SK-N-SH (cell line): Measurements from ENCODE around the gene PAX9. TPM values are rescaled to one million over a fixed set of nuclear protein-coding genes. Genes with fewer than 3 reads are reported as not detected.

Experiments used
- CTCF ChIA-PET: fragments of 300-600, 350-600 bp; formaldehyde crosslinking; extraction: SDS; loops from one replicate; lab custom pipeline; 2021; lab: Yijun Ruan, JAX
- POLR2A ChIA-PET: fragments of 350-600 bp; sonication (Branson Sonifier 250); formaldehyde crosslinking; extraction: SDS; loops from one replicate; lab custom pipeline; 2020; ENCODE audit warnings: antibody characterized with exemption, inconsistent platforms; lab: Yijun Ruan, JAX
- DNase-seq: peaks from one replicate; pipeline ENCODE4 v3.0.0; 2012
- H2AFZ ChIP-seq: fragments of 200-600 bp; sonication (generic); 2 replicates; pipeline ENCODE4 v1.8.1; 2016; ENCODE audit warnings: antibody characterized with exemption, mild to moderate bottlenecking, low read depth
- H3F3A ChIP-seq: fragments of 200-600 bp; sonication (generic); replicated peaks from 2 replicates; pipeline ENCODE3; 2016; ENCODE audit warnings: antibody characterized with exemption, mild to moderate bottlenecking; ENCODE audit not compliant: insufficient read depth
- H3K27ac ChIP-seq, 2 experiments: fragments of 200-500 bp in 1 of 2; fragments of 200-600 bp in 1 of 2; sonication (Bioruptor generic) in 1 of 2; sonication (generic), shearing (Covaris generic) in 1 of 2; 2 replicates each; pipeline versions ENCODE4 v1.5.1 to v1.6.1; 2014 to 2016; ENCODE audit warnings: low read depth in 2 of 2, inconsistent platforms in 1 of 2, low read length in 1 of 2, mild to moderate bottlenecking in 1 of 2, mixed read lengths in 1 of 2
- H3K27me3 ChIP-seq: fragments of 200-600 bp; sonication (generic), shearing (Covaris generic); 2 replicates; pipeline ENCODE4 v1.6.1; 2016; ENCODE audit warnings: mixed run types; ENCODE audit not compliant: insufficient read depth
- H3K36me3 ChIP-seq, 2 experiments: fragments of 200-500 bp in 1 of 2; fragments of 200-600 bp in 1 of 2; sonication (Bioruptor generic) in 1 of 2; sonication (generic) in 1 of 2; replicated peaks in 1 of 2; 2 replicates each; pipeline versions ENCODE3 to v1.5.1; 2014 to 2016; ENCODE audit warnings: low read length in 1 of 2, mild to moderate bottlenecking in 1 of 2; ENCODE audit not compliant: insufficient read depth in 2 of 2, control insufficient read depth in 1 of 2
- H3K4me1 ChIP-seq, 2 experiments: fragments of 200-500 bp in 1 of 2; fragments of 200-600 bp in 1 of 2; sonication (Bioruptor generic) in 1 of 2; sonication (generic), shearing (Covaris generic) in 1 of 2; 2 replicates each; pipeline versions ENCODE4 v1.5.1 to v1.6.1; 2014 to 2016; ENCODE audit warnings: low read depth in 1 of 2, low read length in 1 of 2, mixed run types in 1 of 2; ENCODE audit not compliant: insufficient read depth in 2 of 2, control insufficient read depth in 1 of 2
- H3K4me2 ChIP-seq: fragments of 200-600 bp; sonication (generic), shearing (Covaris generic); 2 replicates; pipeline ENCODE4 v1.6.1; 2017; ENCODE audit warnings: mixed run types
- H3K4me3 ChIP-seq, 2 experiments: fragments of 200-500 bp in 1 of 2; fragments of 200-600 bp in 1 of 2; sonication (Bioruptor generic) in 1 of 2; sonication (generic), shearing (Covaris generic) in 1 of 2; 2 replicates each; pipeline versions ENCODE4 v1.5.1 to v1.8.1; 2014 to 2016; ENCODE audit warnings: low read depth in 2 of 2, inconsistent platforms in 1 of 2, low read length in 1 of 2, mild to moderate bottlenecking in 1 of 2, mixed read lengths in 1 of 2, moderate library complexity in 1 of 2
- H3K79me2 ChIP-seq: fragments of 200-600 bp; sonication (generic); 2 replicates; pipeline ENCODE4 v1.8.1; 2017; ENCODE audit warnings: mild to moderate bottlenecking; ENCODE audit not compliant: insufficient read depth
- H3K9ac ChIP-seq: fragments of 200-600 bp; sonication (generic); 2 replicates; pipeline ENCODE4 v1.6.1; 2017; ENCODE audit warnings: mixed run types
- H3K9me2 ChIP-seq: fragments of 200-600 bp; sonication (generic); 2 replicates; pipeline ENCODE4 v1.6.1; 2017; ENCODE audit warnings: mixed run types
- H3K9me3 ChIP-seq: fragments of 200-600 bp; sonication (generic); 2 replicates; pipeline ENCODE4 v1.6.1; 2017; ENCODE audit warnings: mixed run types, mild to moderate bottlenecking, moderate library complexity
- H4K20me1 ChIP-seq: fragments of 200-600 bp; sonication (generic); 2 replicates; pipeline ENCODE4 v1.6.1; 2017; ENCODE audit warnings: mild to moderate bottlenecking, mixed run types; ENCODE audit not compliant: insufficient read depth
- ELF1 ChIP-seq: IDR thresholded peaks from 2 replicates; pipeline ENCODE4 v1.4.0; 2012
- EZH2phosphoT487 ChIP-seq: fragments of 200-600 bp; sonication (generic); IDR thresholded peaks from 2 replicates; pipeline ENCODE4 v1.6.1; 2017; ENCODE audit warnings: low read depth, mixed run types, mild to moderate bottlenecking, antibody characterized with exemption, moderate library complexity, borderline replicate concordance
- FOXJ3 ChIP-seq: sonication (generic); formaldehyde crosslinking; IDR thresholded peaks from 2 replicates; pipeline ENCODE4 v1.5.1; 2020; ENCODE audit warnings: mild to moderate bottlenecking, missing genetic modification reagents
- GABPA ChIP-seq: IDR thresholded peaks from 2 replicates; pipeline ENCODE4 v1.4.0; 2012; ENCODE audit warnings: low read depth, mild to moderate bottlenecking
- GATA2 ChIP-seq: sonication (generic); formaldehyde crosslinking; IDR thresholded peaks from 2 replicates; pipeline ENCODE4 v1.5.0; 2020; ENCODE audit warnings: mild to moderate bottlenecking, missing genetic modification reagents
- JUND ChIP-seq: IDR thresholded peaks from 2 replicates; pipeline ENCODE4 v1.4.0; 2012
- NFIC ChIP-seq: IDR thresholded peaks from 2 replicates; pipeline ENCODE4 v1.4.0; 2012; ENCODE audit warnings: borderline replicate concordance
- RAD21 ChIP-seq: IDR thresholded peaks from 2 replicates; pipeline ENCODE4 v1.6.1; 2012; ENCODE audit warnings: mild to moderate bottlenecking, low read length
- RCOR1 ChIP-seq: fragments of 150-350 bp; IDR thresholded peaks from 2 replicates; pipeline ENCODE4 v1.6.1; 2017; ENCODE audit warnings: antibody characterized with exemption, low read length
- RXRA ChIP-seq: IDR thresholded peaks from 2 replicates; pipeline ENCODE4 v1.4.0; 2012; ENCODE audit warnings: low read depth, mild to moderate bottlenecking, borderline replicate concordance
- TAF1 ChIP-seq: IDR thresholded peaks from 2 replicates; pipeline ENCODE4 v1.6.1; 2012; ENCODE audit warnings: low read depth, mild to moderate bottlenecking, low read length, moderate library complexity, borderline replicate concordance
- YY1 ChIP-seq: IDR thresholded peaks from 2 replicates; pipeline ENCODE4 v1.4.0; 2012; ENCODE audit warnings: low read depth, mild to moderate bottlenecking
- WGBS: methylation state at CpG from one replicate; pipeline ENCODE4 v1.1.6; 2017; ENCODE audit warnings: low lambda C conversion rate; 5-methylcytosine and 5-hydroxymethylcytosine counted together
- polyA plus RNA-seq, 3 experiments: library from polyadenylated mRNA; depleted of rRNA; stranded (reverse); fragments of >200 nt; gene quantifications; 2 replicates each; pipeline ENCODE4 v1.2.3, GENCODE V29; 2012
- TF ChIP-seq, protein P1 (sequence below): IDR thresholded peaks from 2 replicates; pipeline ENCODE4; 2012
- TF ChIP-seq, protein P2 (sequence below): IDR thresholded peaks from 2 replicates; pipeline ENCODE4 v1.4.0; 2012; ENCODE audit warnings: low read depth, borderline replicate concordance
- TF ChIP-seq, protein P3 (sequence below): fragments of 200-600 bp; sonication (generic); IDR thresholded peaks from 2 replicates; pipeline ENCODE4 v1.6.1; 2017; ENCODE audit warnings: antibody characterized with exemption, mild to moderate bottlenecking, moderate library complexity
- TF ChIP-seq, protein P4 (sequence below): IDR thresholded peaks from 2 replicates; pipeline ENCODE4 v1.4.0; 2012; ENCODE audit warnings: low read depth

The PAX9 gene
- polyA plus RNA-seq, 1 of the 3 experiments (the other 2 are of a cell fraction): not detected

DNA sequence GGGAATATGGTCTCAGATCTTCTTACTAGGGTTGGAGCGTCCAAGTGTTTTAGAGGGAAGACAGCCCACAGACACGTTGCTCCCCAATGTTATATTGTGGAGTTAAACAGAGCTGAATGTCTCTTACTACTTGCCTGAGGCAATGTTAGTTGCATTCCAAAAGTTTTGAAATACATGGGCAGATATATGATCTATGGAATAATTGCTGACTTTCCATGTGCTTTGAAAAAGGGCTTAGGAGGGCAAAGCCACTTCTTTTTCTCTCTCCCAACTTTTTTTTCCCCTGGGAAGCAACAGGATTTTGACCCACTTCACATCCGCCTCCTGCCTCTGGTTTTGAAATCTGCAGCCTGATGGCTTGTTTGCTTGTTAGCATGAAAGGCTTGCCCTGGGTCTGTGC, 33.7 kb upstream of the PAX9 start (continued):
- TF ChIP-seq GABPA: no peak

DNA sequence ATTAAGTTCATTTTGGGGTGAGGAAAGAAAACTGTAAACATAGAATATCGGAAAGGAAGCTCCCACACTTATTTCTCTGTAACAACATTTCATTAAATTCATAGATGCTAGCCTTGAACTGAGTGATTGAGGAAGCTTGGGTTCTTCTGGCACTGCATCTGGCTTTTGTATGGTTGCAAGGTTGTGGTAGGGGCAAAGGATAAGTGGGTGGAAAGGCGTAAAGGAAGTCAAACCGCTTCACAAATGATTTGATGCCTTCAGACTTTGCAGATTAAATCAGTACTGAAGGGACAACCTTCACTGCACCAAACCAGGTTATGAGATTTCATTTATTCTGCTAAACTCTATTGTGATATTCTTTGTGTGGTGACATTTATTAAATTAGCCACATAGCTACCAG, 28.1 kb upstream of the PAX9 start:
- Histone ChIP-seq H4K20me1 (no peaks in the 10 kb centered on the region), H3F3A (no peaks in the 10 kb centered on the region), H3K9me2 (no peaks in the 10 kb centered on the region), H3K4me3 (no peak overlapping the region), H3K9me3 (no peaks in the 10 kb centered on the region), H3K27ac (no peak overlapping the region), H2AFZ (no peak overlapping the region), H3K4me1 (no peaks in the 10 kb centered on the region), H3K27me3 (no peaks in the 10 kb centered on the region), H3K36me3 (no peaks in the 10 kb centered on the region), H3K79me2 (no peaks in the 10 kb centered on the region), H3K9ac (no peak overlapping the region), H3K4me2 (no peak overlapping the region)
- ChIA-PET CTCF (interaction anchor here (1.9 kb wide), 1 partner anchor 22 kb away, joined by 5 read pairs; no protein-coding TSS in a partner anchor), POLR2A (no interaction called here)
- DNase-seq: no peak
- no peak for TF ChIP-seq EZH2phosphoT487
- no peak for TF ChIP-seq RAD21
- TF ChIP-seq GATA2 (CRISPR knock-in tag): no peak
- TF ChIP-seq FOXJ3 (CRISPR knock-in tag): no peak
- no peak for TF ChIP-seq RXRA
- TF ChIP-seq, protein P1, sequence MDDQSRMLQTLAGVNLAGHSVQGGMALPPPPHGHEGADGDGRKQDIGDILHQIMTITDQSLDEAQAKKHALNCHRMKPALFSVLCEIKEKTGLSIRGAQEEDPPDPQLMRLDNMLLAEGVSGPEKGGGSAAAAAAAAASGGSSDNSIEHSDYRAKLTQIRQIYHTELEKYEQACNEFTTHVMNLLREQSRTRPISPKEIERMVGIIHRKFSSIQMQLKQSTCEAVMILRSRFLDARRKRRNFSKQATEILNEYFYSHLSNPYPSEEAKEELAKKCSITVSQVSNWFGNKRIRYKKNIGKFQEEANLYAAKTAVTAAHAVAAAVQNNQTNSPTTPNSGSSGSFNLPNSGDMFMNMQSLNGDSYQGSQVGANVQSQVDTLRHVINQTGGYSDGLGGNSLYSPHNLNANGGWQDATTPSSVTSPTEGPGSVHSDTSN: no peak
- TF ChIP-seq RCOR1: no peak
- TF ChIP-seq, protein P2, sequence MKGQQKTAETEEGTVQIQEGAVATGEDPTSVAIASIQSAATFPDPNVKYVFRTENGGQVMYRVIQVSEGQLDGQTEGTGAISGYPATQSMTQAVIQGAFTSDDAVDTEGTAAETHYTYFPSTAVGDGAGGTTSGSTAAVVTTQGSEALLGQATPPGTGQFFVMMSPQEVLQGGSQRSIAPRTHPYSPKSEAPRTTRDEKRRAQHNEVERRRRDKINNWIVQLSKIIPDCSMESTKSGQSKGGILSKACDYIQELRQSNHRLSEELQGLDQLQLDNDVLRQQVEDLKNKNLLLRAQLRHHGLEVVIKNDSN: no peak
- TF ChIP-seq, protein P3, sequence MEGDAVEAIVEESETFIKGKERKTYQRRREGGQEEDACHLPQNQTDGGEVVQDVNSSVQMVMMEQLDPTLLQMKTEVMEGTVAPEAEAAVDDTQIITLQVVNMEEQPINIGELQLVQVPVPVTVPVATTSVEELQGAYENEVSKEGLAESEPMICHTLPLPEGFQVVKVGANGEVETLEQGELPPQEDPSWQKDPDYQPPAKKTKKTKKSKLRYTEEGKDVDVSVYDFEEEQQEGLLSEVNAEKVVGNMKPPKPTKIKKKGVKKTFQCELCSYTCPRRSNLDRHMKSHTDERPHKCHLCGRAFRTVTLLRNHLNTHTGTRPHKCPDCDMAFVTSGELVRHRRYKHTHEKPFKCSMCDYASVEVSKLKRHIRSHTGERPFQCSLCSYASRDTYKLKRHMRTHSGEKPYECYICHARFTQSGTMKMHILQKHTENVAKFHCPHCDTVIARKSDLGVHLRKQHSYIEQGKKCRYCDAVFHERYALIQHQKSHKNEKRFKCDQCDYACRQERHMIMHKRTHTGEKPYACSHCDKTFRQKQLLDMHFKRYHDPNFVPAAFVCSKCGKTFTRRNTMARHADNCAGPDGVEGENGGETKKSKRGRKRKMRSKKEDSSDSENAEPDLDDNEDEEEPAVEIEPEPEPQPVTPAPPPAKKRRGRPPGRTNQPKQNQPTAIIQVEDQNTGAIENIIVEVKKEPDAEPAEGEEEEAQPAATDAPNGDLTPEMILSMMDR: no peak
- TF ChIP-seq JUND: no peak
- no peak for TF ChIP-seq ELF1
- no peak for TF ChIP-seq TAF1
- TF ChIP-seq YY1: no peak
- TF ChIP-seq, protein P4, sequence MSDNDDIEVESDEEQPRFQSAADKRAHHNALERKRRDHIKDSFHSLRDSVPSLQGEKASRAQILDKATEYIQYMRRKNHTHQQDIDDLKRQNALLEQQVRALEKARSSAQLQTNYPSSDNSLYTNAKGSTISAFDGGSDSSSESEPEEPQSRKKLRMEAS: no peak
- no peak for TF ChIP-seq NFIC
- 6% methylated on average over 3 of the region's 3 CpGs for WGBS
